ENCODE measurements around the gene PSPC1. TPM values are rescaled to one million over a fixed set of nuclear protein-coding genes. Genes with fewer than 3 reads are reported as not detected.
"Not testable (repeated sequence)": the region's sequence is repeated elsewhere in the genome, so short reads cannot be mapped to it uniquely, and the experiment has no call there.

PSPC1 gene
- total RNA-seq, 2 experiments from 2014 or later = 68.4 to 70.5 TPM

DNA sequence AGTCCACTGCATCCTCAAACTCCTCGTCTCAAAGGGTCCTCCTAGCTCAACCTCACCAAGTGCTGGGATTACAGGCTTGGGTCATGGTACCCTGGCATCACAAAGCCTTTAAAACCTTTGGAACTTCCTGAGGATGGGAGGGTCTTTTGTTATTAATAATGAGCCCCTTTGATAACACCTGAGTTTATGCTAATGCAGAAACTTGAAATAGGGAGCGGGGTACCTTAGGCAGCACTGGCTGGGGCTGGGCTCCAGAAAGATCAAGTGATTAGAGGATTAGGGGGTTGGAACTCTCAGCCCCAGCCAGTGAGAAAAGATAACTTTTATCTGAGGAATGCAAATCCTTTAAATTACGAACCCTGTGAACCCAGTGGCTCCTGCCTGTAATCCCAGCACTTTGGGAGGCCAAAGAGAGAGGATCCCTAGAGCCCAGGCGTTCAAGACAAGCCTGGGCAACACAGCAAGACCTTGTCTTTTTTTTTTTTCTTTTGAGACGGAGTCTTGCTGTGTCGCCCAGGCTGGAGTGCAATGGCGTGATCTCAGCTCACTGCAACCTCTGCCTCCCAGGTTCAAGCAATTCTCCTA, 9.3 kb upstream of the PSPC1 start:
- no peak overlapping the region for H3K4me3 Mint-ChIP-seq
- ChIA-PET CTCF (interaction anchor here (0.5 to 0.9 kb wide), 2 partner anchors 17 to 68 kb away, joined by 4 read pairs; no protein-coding TSS in a partner anchor), POLR2A (interaction anchor here (0.7 kb wide), 1 partner anchor 54 kb away, joined by 4 read pairs; no protein-coding TSS in a partner anchor)

DNA sequence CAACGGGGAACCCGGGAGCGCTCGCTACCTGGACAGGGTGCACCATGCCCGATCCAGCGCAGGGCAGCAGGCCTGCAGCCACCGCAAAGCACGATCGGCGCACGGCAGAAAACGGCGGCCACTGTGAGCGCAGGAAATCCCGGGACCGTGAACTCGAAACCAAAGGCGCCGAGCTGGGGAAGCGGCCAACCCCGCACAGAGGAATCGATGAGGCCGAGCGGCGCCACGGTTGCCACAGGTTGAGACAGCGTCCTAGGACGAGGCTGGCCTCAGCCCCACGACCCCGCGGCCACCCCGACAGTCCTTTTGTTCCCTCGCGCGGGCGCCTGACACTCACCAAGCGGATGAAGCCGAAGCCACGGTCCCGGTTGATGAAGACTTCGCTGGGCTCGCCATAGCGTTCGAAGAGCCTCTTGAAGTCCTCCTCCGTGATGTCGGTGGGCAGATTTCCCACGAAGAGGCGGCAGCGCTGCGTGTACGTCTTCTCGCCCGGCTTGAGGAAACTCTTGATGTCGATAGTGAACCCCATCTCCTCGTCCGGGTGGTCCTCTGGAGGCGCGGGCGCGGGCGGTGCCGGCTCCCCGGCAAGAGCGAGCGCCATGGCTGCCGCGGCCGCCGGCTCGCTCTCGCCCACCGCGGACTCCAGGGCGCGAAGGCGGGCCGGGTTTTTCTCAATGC, 557 bp downstream of the PSPC1 start:
- ChIA-PET CTCF (interaction anchor here (1.3 to 2.4 kb wide), 2 partner anchors 12 to 16 kb away, joined by 3 to 7 read pairs; no protein-coding TSS in a partner anchor), POLR2A (no interaction called here)
- Mint-ChIP-seq H3K27me3 (no peaks in the 10 kb centered on the region), H3K4me1 (peaks cover 15% of the 10 kb centered on the region), H3K27ac (peak overlapping the region; percentile 100), H3K9me3 (peaks cover 5% of the 10 kb centered on the region), H3K4me3 (peak overlapping the region; percentile 98), H3K36me3 (ENCODE audit: low read depth) (peaks cover 14% of the 10 kb centered on the region)
- DNase-seq = peak; percentile 63

More for the DNA sequence above, 9.3 kb upstream of the PSPC1 start:
- H3K4me1 Mint-ChIP-seq = peaks cover 3% of the 10 kb centered on the region
- H3K27ac Mint-ChIP-seq = no peak overlapping the region
- no peaks in the 10 kb centered on the region for H3K9me3 Mint-ChIP-seq
- H3K36me3 Mint-ChIP-seq (ENCODE audit: low read depth) = peaks cover 2% of the 10 kb centered on the region
- DNase-seq = no peak
- H3K27me3 Mint-ChIP-seq = no peaks in the 10 kb centered on the region

DNA sequence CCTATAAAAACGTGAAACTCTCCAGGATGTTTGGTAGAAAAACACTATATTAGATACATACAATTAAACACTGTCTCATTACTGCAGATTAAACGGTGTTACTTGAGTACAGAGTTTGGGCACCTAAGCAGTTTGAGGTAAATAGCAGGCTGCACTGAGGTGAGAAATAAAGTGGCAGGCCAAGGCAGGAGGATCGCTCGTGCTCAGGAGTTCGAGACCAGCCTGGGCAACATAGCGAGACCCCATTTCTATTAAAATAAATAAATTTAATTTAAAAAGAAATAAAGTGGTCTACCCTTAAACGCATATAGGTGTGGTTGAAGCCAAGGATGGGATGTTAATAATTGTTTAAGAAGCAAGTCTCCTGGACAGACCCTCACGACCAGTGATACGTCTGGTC, 1.2 kb downstream of the PSPC1 start:
- peak overlapping the region; percentile 98 for H3K4me3 Mint-ChIP-seq
- H3K36me3 Mint-ChIP-seq (ENCODE audit: low read depth) = peaks cover 14% of the 10 kb centered on the region
- CTCF ChIA-PET = interaction anchor here (2.4 kb wide), 1 partner anchor 15 kb away, joined by 7 read pairs; no protein-coding TSS in a partner anchor
- H3K27ac Mint-ChIP-seq = peak overlapping the region; percentile 100
- DNase-seq = no peak
- POLR2A ChIA-PET = no interaction called here
- peaks cover 5% of the 10 kb centered on the region for H3K9me3 Mint-ChIP-seq
- peaks cover 15% of the 10 kb centered on the region for H3K4me1 Mint-ChIP-seq
- no peaks in the 10 kb centered on the region for H3K27me3 Mint-ChIP-seq

DNA sequence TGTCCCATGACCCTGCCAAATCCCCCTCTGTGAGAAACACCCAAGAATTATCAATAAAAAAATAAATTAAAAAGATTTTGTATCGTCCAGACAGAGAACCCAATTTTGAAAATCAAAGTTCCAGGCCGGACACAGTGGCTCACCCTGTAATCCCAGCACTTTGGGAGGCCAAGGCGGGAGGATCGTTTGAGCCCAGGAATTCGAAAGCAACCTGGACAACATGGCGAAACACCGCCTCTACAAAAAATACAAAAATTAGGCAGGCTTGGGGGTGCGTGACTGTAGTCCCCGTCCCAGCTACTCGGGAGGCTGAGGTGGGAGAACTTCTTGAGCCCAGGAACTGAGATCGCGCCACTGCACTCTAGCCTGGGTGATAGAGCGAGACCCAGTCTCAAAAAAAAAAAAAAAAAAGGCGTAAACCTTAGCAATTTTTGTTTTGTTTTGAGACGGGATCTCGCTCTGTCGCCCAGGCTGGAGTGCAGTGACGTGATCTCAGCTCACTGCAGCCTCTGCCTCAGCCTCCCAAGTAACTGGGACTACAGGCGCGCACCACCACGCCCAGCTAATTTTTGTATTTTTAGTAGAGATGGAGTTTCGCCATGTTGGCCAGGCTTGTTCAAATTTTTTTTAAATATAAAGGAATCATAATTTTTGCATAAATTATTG, 1.9 kb downstream of the PSPC1 start:
- peaks cover 17% of the 10 kb centered on the region for H3K4me1 Mint-ChIP-seq
- CTCF ChIA-PET = interaction anchor here (2.4 kb wide), 1 partner anchor 14 kb away, joined by 7 read pairs; no protein-coding TSS in a partner anchor
- POLR2A ChIA-PET, H3K9me3 Mint-ChIP-seq, H3K27me3 Mint-ChIP-seq: not testable (repeated sequence)
- peak overlapping the region; percentile 83 for H3K27ac Mint-ChIP-seq
- H3K36me3 Mint-ChIP-seq (ENCODE audit: low read depth) = peaks cover 18% of the 10 kb centered on the region
- peak overlapping the region; percentile 98 for H3K4me3 Mint-ChIP-seq
- DNase-seq = peak; percentile 9

DNA sequence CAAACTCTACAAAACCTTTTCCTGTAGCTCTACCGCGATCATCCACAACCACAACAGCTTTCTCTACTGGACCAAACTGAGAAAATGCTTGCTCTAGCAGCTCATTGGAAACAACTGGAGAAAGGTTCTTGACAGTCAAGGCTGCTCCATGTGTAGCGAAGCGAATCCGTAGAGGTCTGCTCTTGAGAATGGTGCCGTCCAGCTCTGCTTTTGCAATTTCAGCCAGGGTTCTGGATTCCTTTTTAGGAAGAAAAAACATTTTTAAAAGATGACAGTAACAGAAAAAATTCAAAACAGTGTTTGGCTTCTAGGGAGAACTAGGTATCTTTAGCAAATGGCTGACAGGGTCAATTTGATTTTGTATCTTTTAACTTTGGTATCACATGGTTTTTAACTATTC, 10.4 kb downstream of the PSPC1 start:
- CTCF ChIA-PET = interaction anchor here (0.8 to 1.2 kb wide), 2 partner anchors 15 to 17 kb away, joined by 3 read pairs; no protein-coding TSS in a partner anchor
- H3K9me3 Mint-ChIP-seq = no peaks in the 10 kb centered on the region
- POLR2A ChIA-PET = no interaction called here
- peaks cover 47% of the 10 kb centered on the region for H3K36me3 Mint-ChIP-seq (ENCODE audit: low read depth)
- peaks cover 35% of the 10 kb centered on the region for H3K4me1 Mint-ChIP-seq
- H3K4me3 Mint-ChIP-seq = no peak overlapping the region
- no peaks in the 10 kb centered on the region for H3K27me3 Mint-ChIP-seq
- no peak overlapping the region for H3K27ac Mint-ChIP-seq
- no peak for DNase-seq

DNA sequence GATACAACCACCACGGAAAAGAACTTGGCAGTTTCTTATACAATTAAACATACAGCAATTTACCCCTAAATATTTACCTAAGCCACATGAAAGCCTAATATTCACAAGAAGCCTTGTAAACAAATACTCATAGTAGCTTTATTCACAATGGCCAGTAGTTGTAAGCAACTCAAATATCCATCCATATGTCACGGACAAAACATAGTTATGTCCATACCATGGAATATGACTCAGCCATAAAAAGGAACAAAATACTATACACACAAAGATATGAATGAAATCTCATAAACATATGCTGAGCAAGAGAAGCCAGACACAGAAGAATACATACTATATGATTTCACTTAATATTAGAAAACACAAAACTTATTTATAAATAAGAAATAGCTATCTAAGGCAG, 12.9 kb downstream of the PSPC1 start:
- POLR2A ChIA-PET = interaction anchor here (0.5 kb wide), 1 partner anchor 21 kb away, joined by 4 read pairs; no protein-coding TSS in a partner anchor
- Mint-ChIP-seq H3K4me1 (peaks cover 37% of the 10 kb centered on the region), H3K36me3 (ENCODE audit: low read depth) (peaks cover 50% of the 10 kb centered on the region), H3K27ac (no peak overlapping the region), H3K4me3 (no peak overlapping the region), H3K27me3 (no peaks in the 10 kb centered on the region), H3K9me3 (no peaks in the 10 kb centered on the region)
- DNase-seq = no peak
- CTCF ChIA-PET = no interaction called here

DNA sequence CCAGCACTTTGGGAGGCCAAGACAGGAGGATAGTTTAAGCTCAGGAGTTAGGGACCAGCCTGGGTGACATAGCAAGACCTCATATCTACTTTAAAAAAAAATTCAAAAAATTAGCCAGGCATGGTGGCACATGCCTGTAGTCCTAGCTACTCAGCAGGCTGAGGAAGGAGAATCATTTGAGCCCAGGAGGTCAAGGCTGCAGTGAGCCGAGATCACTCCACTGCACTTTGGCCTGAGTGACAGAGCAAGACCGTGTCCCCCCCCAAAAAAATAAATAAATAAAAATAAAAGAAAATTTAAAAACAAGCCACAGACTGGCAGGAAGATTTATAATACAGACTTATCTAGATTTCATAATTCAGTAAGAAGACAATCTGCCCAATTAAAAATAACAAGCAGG, 14.8 kb downstream of the PSPC1 start:
- Mint-ChIP-seq H3K36me3 (ENCODE audit: low read depth) (peaks cover 57% of the 10 kb centered on the region), H3K4me3 (no peak overlapping the region), H3K4me1 (peaks cover 42% of the 10 kb centered on the region), H3K9me3 (no peaks in the 10 kb centered on the region), H3K27me3 (no peaks in the 10 kb centered on the region), H3K27ac (no peak overlapping the region)
- POLR2A ChIA-PET = no interaction called here
- no peak for DNase-seq
- CTCF ChIA-PET = interaction anchor here (0.9 to 1.6 kb wide), 2 partner anchors 9 to 16 kb away, joined by 3 to 4 read pairs; no protein-coding TSS in a partner anchor

DNA sequence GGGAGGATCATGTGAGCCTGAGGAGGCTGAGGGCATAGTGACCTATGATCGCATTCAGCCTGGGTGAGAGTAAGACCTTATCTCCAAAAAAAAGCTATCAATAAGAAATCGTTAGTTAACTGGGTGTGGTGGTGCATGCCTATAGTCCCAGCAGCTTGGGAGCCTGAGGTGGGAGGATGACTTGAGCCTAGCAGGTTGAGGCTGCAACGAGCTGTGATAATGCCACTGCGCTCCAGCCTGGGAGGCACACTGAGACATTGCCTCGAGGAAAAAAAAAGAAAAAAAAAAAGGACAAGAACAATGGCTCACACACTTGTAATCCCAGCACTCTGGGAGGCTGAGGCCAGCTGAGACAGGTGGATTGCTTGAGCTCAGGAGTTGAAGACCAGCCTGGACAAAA, 16.2 kb downstream of the PSPC1 start:
- Mint-ChIP-seq H3K4me3 (no peak overlapping the region), H3K9me3 (no peaks in the 10 kb centered on the region), H3K36me3 (ENCODE audit: low read depth) (peaks cover 58% of the 10 kb centered on the region), H3K4me1 (peaks cover 48% of the 10 kb centered on the region), H3K27me3 (no peaks in the 10 kb centered on the region), H3K27ac (peak overlapping the region; percentile 38)
- ChIA-PET POLR2A (interaction anchor here (0.7 kb wide), 1 partner anchor 9 kb away, joined by 3 read pairs; no protein-coding TSS in a partner anchor), CTCF (interaction anchor here (0.6 to 1.3 kb wide), 2 partner anchors 16 to 1390 kb away, joined by 3 to 7 read pairs; partner anchors contain the start of gene PSPC1)
- DNase-seq = no peak

DNA sequence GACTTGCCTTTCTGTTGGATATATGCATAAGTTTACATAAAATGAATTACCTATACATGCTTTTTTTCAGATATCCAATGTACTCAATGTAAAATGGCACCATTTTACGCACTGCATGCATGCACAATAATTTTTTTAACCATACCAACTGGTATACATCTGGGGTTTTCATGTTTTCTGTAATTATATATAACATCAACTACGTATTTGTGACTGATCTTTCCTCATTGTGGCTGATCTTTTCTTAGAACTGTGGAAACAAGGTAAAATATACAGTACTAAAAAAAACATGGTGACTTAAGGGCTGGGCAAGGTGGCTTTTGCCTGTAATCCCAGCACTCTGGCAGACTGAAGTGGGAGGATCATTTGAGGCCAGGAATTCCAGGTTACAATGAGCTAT, 18.5 kb downstream of the PSPC1 start:
- H3K36me3 Mint-ChIP-seq (ENCODE audit: low read depth) = peaks cover 61% of the 10 kb centered on the region
- H3K4me1 Mint-ChIP-seq = peaks cover 55% of the 10 kb centered on the region
- no peak overlapping the region for H3K27ac Mint-ChIP-seq
- DNase-seq = no peak
- ChIA-PET CTCF (no interaction called here), POLR2A (interaction anchor here (0.6 kb wide), 1 partner anchor 79 kb away, joined by 4 read pairs; no protein-coding TSS in a partner anchor)
- no peaks in the 10 kb centered on the region for H3K9me3 Mint-ChIP-seq
- H3K27me3 Mint-ChIP-seq = no peaks in the 10 kb centered on the region
- H3K4me3 Mint-ChIP-seq = no peak overlapping the region

DNA sequence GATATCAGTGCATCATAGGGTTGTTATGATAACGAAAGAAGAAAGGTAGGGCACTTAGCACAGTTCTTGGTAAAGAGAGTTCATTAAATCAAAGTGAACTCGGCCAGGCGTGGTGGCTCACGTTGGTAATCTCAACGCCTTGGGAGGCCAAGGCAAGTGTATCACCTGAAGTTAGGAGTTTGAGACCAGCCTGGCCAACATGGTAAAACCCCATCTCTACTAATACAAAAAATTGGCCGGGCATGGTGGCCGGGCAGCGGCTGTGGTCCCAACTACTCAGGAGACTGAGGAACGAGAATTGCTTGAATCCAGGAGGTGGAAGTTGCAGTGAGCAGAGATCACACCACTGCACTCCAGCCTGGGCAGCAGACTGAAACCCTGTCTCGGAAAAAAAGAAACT, 19.1 kb downstream of the PSPC1 start:
- ChIA-PET POLR2A (no interaction called here), CTCF (no interaction called here)
- Mint-ChIP-seq H3K36me3 (ENCODE audit: low read depth) (peaks cover 65% of the 10 kb centered on the region), H3K9me3 (no peaks in the 10 kb centered on the region), H3K4me3 (no peak overlapping the region), H3K27me3 (no peaks in the 10 kb centered on the region), H3K4me1 (peaks cover 55% of the 10 kb centered on the region), H3K27ac (peak overlapping the region; percentile 41)
- no peak for DNase-seq

DNA sequence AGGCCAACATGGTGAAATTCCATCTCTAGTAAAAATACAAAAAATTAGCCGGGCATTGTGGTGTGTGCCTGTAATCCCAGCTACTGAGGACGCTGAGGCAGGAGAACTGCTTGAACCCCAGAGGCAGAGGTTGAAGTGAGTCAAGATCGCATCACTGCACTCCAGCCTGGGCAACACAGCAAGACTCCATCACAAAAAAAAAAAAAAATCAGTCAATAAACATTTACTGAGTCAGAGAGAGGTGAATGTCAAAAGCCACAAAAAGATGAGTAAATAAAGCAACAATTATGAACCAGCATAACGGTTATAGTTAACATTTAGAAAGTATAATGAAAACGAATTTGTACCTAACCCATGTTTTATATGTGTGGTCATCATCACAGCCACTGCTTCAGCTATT, 23.1 kb downstream of the PSPC1 start:
- no peak overlapping the region for H3K27ac Mint-ChIP-seq
- POLR2A ChIA-PET = no interaction called here

DNA sequence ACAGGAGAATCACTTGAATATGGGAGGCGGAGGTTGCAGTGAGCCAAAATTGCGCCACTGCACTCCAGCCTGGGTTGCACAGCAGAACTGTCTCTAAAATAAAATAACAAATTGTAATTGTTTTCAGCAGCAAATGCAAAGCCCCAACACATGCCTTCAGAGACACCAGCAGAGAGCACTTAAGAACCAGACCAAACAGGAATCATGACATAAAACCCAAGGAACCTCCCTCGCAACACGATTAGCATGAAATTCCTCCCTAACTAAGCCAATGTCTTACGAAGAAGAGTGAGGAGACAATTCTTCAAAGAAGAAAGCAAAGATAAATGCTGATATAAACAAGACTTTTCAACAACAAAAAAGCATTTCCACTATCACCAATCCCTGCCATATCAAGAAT, 40.1 kb downstream of the PSPC1 start:
- CTCF ChIA-PET = no interaction called here
- Mint-ChIP-seq H3K9me3 (no peaks in the 10 kb centered on the region), H3K27me3 (no peaks in the 10 kb centered on the region), H3K4me1 (no peaks in the 10 kb centered on the region), H3K27ac (no peak overlapping the region), H3K36me3 (ENCODE audit: low read depth) (peaks cover 28% of the 10 kb centered on the region), H3K4me3 (no peak overlapping the region)
- POLR2A ChIA-PET = no interaction called here
- no peak for DNase-seq

More for the DNA sequence above, 23.1 kb downstream of the PSPC1 start:
- Mint-ChIP-seq H3K36me3 (ENCODE audit: low read depth) (peaks cover 74% of the 10 kb centered on the region), H3K4me1 (peaks cover 40% of the 10 kb centered on the region), H3K9me3 (no peaks in the 10 kb centered on the region), H3K27me3 (no peaks in the 10 kb centered on the region), H3K4me3 (no peak overlapping the region)
- no peak for DNase-seq
- CTCF ChIA-PET = no interaction called here

Measured in activated CD4-positive, alpha-beta T cell treated with anti-CD3 and anti-CD28 coated beads, Interleukin-2, amount 10 ng/mL, durations not matched to agents 7 days and 5 days (primary cell).